ENCODE measurements around the gene CACNA1H. TPM values are rescaled to one million over a fixed set of nuclear protein-coding genes. Genes with fewer than 3 reads are reported as not detected.

Gene CACNA1H
- total RNA-seq, 4 donors from 2014 or later, result 225 to 361 (median 259) TPM

- H3K27me3 ChIP-seq, result peaks cover 0 to 37% (median 0%) of the 10 kb centered on the region in 4 donors
- intact Hi-C loops (cut with DNase I), result no loop called here
- 89% methylated on average over 4 of the region's 12 CpGs for WGBS
These were observed 12.6 kb downstream of the CACNA1H start for GRCh38 chr16:1165511-1165910.

GRCh38 chr16:1167276-1168107, 14.6 kb downstream of the CACNA1H start:
- Histone ChIP-seq H3K4me3 (no peak overlapping the region), H3K9me3 (no peaks in the 10 kb centered on the region), H3K4me1 (peaks cover 18 to 100% (median 100%) of the 10 kb centered on the region in 4 donors), H3K36me3 (no peaks in the 10 kb centered on the region), H3K27ac (replicated peaks in 1 of 4) (peak overlapping the region; percentile 92 to 98 (median 94)), H3K27me3 (peaks cover 0 to 29% (median 0%) of the 10 kb centered on the region in 4 donors)
- WGBS, result 45% methylated on average over 34 of the region's 52 CpGs
- DNase-seq (ENCODE audit: extremely low spot score), result no peak
- intact Hi-C loops (cut with DNase I), result no loop called here
- TF ChIP-seq, protein P1, sequence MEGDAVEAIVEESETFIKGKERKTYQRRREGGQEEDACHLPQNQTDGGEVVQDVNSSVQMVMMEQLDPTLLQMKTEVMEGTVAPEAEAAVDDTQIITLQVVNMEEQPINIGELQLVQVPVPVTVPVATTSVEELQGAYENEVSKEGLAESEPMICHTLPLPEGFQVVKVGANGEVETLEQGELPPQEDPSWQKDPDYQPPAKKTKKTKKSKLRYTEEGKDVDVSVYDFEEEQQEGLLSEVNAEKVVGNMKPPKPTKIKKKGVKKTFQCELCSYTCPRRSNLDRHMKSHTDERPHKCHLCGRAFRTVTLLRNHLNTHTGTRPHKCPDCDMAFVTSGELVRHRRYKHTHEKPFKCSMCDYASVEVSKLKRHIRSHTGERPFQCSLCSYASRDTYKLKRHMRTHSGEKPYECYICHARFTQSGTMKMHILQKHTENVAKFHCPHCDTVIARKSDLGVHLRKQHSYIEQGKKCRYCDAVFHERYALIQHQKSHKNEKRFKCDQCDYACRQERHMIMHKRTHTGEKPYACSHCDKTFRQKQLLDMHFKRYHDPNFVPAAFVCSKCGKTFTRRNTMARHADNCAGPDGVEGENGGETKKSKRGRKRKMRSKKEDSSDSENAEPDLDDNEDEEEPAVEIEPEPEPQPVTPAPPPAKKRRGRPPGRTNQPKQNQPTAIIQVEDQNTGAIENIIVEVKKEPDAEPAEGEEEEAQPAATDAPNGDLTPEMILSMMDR (IDR thresholded peaks at IDR 0.05), result no peak

More at GRCh38 chr16:1165511-1165910, 12.6 kb downstream of the CACNA1H start:
- TF ChIP-seq EP300 (IDR thresholded peaks at IDR 0.05) (no peak), POLR2AphosphoS5 (IDR thresholded peaks at IDR 0.05) (no peak), POLR2A (IDR thresholded peaks at IDR 0.05; ENCODE audit: low read depth) (no peak)
- TF ChIP-seq, protein P1 (IDR thresholded peaks at IDR 0.05), result no peak
- DNase-seq (ENCODE audit: extremely low spot score), result no peak
- Histone ChIP-seq H3K4me1 (peaks cover 26 to 100% (median 100%) of the 10 kb centered on the region in 4 donors), H3K27ac (replicated peaks in 1 of 4) (peak overlapping the region; percentile 92 to 98 (median 94)), H3K4me3 (no peak overlapping the region), H3K36me3 (no peaks in the 10 kb centered on the region), H3K9me3 (no peaks in the 10 kb centered on the region)

DNA sequence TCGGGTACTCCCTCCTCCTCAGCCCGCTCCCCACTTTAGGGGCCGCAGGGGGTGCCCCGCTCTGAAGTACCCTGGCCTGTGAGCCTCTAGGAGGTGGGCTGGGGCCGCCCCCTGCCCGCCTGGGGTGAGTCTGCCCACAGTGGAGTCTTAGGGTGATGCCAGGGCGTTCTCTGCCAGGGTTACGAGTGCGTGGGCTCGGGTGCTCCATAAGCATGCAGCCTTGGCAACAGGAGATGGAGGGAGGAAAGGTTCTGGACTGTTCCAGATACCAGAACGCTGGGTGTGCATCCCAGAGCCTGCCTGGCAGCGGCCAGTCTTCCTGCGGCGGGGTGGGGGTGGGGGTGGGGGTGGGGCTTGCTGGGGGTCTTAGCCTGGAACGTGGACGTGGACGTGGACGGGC, 15.9 kb downstream of the CACNA1H start:
- intact Hi-C loops (cut with DNase I), result no loop called here
- Histone ChIP-seq H3K27me3 (peaks cover 0 to 21% (median 0%) of the 10 kb centered on the region in 4 donors), H3K9me3 (no peaks in the 10 kb centered on the region), H3K4me1 (peaks cover 18 to 100% (median 100%) of the 10 kb centered on the region in 4 donors), H3K36me3 (no peaks in the 10 kb centered on the region), H3K4me3 (peak overlapping the region; percentile 29 to 47 (median 40)), H3K27ac (replicated peaks in 1 of 4) (peak overlapping the region; percentile 92 to 98 (median 94))
- no peak for DNase-seq (ENCODE audit: extremely low spot score)
- peak in 1 of 2 donors; percentile 4 for TF ChIP-seq POLR2AphosphoS5 (IDR thresholded peaks at IDR 0.05)
- TF ChIP-seq POLR2A (IDR thresholded peaks at IDR 0.05; ENCODE audit: low read depth), result no peak
- TF ChIP-seq, protein P1 (IDR thresholded peaks at IDR 0.05), result no peak
- 62% methylated on average over 15 of the region's 18 CpGs for WGBS

DNA sequence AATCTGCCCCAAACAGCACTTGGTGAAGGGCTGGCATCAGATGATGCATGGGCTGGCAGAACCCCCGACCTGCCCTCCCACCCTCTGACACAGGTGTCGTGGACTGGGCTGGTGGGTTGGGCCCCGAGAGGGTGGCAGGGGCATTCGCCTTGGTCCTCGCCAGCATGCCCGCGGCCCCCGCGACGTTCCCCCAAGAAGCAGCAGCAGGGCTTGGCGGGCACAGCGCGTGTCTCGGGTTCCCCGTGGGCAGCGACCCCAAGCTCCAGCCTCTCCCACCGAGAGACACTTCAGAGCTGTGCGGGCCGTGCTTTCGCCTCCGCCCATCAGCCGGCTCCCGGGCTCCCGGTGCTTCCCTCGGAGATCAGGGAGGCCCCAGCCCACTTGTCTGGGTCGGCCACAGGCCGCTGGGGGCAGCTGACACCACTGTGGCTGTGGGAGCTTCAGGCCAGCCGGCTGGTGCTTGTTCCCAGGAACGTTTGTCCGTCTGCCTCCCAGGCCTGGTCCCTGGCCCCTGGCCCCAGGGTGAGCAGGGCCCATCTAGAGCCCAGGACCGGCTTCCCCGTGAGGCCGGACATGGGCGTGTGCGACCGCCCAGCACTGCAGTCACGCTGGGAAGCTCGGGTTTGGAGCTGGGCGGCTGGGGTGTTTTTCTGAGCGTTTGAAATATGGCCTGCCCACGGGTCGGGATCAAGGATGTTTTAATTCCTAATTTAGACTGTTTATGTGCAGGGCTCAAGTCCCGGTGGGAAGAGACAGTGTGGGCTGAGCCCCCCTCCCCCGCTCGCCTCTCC, 16.6 kb downstream of the CACNA1H start:
- Histone ChIP-seq H3K36me3 (no peaks in the 10 kb centered on the region), H3K27me3 (peaks cover 0 to 21% (median 0%) of the 10 kb centered on the region in 4 donors), H3K4me1 (peaks cover 18 to 100% (median 100%) of the 10 kb centered on the region in 4 donors), H3K27ac (replicated peaks in 1 of 4) (peak overlapping the region; percentile 92 to 98 (median 94)), H3K4me3 (peak overlapping the region; percentile 29 to 47 (median 40)), H3K9me3 (no peaks in the 10 kb centered on the region)
- intact Hi-C loops (cut with DNase I), result no loop called here
- 11% methylated on average over 12 of the region's 45 CpGs for WGBS
- DNase-seq (ENCODE audit: extremely low spot score), result no peak
- TF ChIP-seq EP300 (IDR thresholded peaks at IDR 0.05) (no peak), POLR2A (IDR thresholded peaks at IDR 0.05; ENCODE audit: low read depth) (no peak), POLR2AphosphoS5 (IDR thresholded peaks at IDR 0.05) (peak; percentile 83 to 92)
- TF ChIP-seq, protein P1 (IDR thresholded peaks at IDR 0.05), result peak in 1 of 3 experiments; percentile 23
